ENCODE data around the gene DNM3.

- TF ChIP-seq CTCF (IDR thresholded peaks at IDR 0.05) (no peak), EP300 (IDR thresholded peaks at IDR 0.05) (no peak)
Measured at GRCh38 chr1:172401477-172401876, 560.2 kb downstream of the DNM3 start.
